ENCODE measurements around the gene AEN. TPM values are rescaled to one million over a fixed set of nuclear protein-coding genes. Genes with fewer than 3 reads are reported as not detected.
A peak's percentile ranks its signal among the peaks of the same experiment; 100 is the strongest.

The AEN gene
- total RNA-seq, 1 donor from 2014 or later: 8.1 TPM

DNA sequence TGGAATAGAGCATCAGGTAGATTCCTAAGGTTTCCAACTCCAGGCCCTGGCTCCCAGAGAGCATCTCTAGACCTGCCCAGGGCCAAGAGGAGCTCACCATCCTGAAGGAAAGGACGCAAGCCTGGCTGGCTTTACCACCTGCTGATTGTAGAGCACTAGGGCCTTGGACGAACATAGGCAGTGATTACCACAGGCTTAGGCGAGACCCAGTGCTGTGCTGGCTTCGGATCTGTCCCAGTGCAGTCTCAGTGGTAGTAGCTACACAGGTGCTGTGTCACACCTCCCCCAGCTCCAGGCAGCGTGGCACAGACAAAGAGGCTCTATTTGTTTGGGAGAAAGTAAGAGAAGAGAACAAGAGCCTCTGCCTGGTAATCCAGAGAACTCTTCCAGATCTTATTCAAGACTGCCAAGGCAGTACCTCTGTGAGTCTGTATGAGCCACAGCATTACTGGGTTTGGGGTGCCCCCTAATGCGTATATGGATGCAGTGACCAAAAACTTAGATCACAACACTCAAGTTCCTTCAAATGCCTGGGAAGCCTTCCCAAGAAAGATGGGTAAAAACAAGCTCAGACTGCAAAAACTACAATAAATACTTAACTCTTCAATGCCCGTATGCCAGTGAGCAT lies 43.1 kb downstream of the AEN start:
- no peak for DNase-seq

GRCh38 chr15:88674661-88675060 lies 53.5 kb downstream of the AEN start:
- no peak for DNase-seq

GRCh38 chr15:88678755-88679154 lies 57.6 kb downstream of the AEN start:
- no peak for DNase-seq

- no peak for DNase-seq
Measured at GRCh38 chr15:88680241-88681001, 59.3 kb downstream of the AEN start.

DNA sequence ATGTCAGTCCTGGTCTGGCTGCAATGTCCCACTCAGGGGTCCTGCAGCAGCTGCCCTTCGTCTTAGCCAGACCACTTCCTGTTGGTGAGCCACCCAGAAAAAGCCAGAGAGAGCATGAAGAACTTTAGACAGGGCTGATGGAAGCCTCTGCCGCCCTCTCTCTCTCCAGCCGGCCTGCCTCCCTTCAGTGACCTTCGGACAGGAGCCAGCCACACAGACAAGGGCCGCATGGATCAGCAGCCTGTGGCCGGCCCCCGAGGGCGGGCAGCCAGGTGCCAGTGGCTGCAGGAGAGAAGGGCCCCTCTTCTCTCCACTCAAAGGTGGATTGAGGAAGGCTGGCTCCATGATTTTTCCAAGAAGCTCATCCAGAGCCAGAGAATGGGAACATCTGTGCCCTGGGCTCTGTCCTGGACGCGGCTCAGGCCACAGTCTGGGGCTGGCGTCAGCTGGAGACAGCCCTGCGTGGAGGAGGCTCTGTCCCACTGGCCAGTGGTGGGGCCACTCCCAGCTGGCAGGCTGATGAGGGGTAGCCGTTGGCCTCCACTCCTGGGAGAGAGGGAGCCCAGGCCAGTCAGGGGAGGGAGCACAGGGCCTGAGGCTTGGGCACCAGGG lies 60.6 kb downstream of the AEN start:
- DNase-seq: peak; percentile 37

Small RNAs within 50 kb of the gene (small RNA-seq; reads per million reads assigned to genes)
- gene MIR1179 (ENCODE audit: low replicate concordance) (0.37 reads per million, percentile 62 among the genes with 10 or more reads in this experiment), gene MIR7-2 (ENCODE audit: low replicate concordance) (0.11 reads per million)

Other genes with a start within 250 kb of the AEN start
- 25.2 TPM for gene MRPL46, start 154.0 kb upstream of the AEN start, total RNA-seq
- 21.8 TPM for gene MRPS11, start 153.6 kb upstream of the AEN start, total RNA-seq
- gene DET1, start 74.7 kb upstream of the AEN start, total RNA-seq: 12.1 TPM
- 5.1 TPM for gene ISG20, start 17.7 kb downstream of the AEN start, total RNA-seq
- gene ACAN, start 182.1 kb downstream of the AEN start, total RNA-seq: 12.6 TPM

Data from tongue (tissue), 3 donors.